ENCODE data around the gene LGALS3BP. TPM values are rescaled to one million over a fixed set of nuclear protein-coding genes. Genes with fewer than 3 reads are reported as not detected.

The LGALS3BP gene
- total RNA-seq, 1 experiment from 2014 or later: 507 TPM

GRCh38 chr17:78940258-78940657, 39.5 kb downstream of the LGALS3BP start:
- peaks cover 2% of the 10 kb centered on the region for H3K4me1 ChIP-seq (replicated peaks; ENCODE audit: insufficient read depth)
- H2AFZ ChIP-seq: no peak overlapping the region
- H3K36me3 ChIP-seq (ENCODE audit: low read depth): no peaks in the 10 kb centered on the region
- H3K4me2 ChIP-seq: no peak overlapping the region
- H3F3A ChIP-seq (ENCODE audit: insufficient read depth, low read depth): peaks cover under 1% of the 10 kb centered on the region; the same call in 1 of the 2 replicates
- no peak for TF ChIP-seq CTCF (conservative IDR thresholded peaks at IDR 0.05)
- TF ChIP-seq EZH2 (IDR thresholded peaks at IDR 0.05; ENCODE audit: low read depth): no peak
- H3K27ac ChIP-seq: no peak overlapping the region
- ChIA-PET CTCF (no interaction called here), POLR2A (ENCODE audit: unreplicated experiment) (no interaction called here)
- DNase-seq: no peak
- intact Hi-C loops (cut with micrococcal nuclease; ENCODE audit: unreplicated experiment): no loop called here
- H3K9me2 ChIP-seq (ENCODE audit: insufficient read depth): no peaks in the 10 kb centered on the region
- no peaks in the 10 kb centered on the region for H4K20me1 ChIP-seq (ENCODE audit: insufficient read depth)
- H3K9me3 ChIP-seq (ENCODE audit: insufficient read depth, low read depth): no peaks in the 10 kb centered on the region
- H3K27me3 ChIP-seq (ENCODE audit: insufficient read depth, low read depth): no peaks in the 10 kb centered on the region
- no peaks in the 10 kb centered on the region for H3K79me2 ChIP-seq (ENCODE audit: low read depth)
- no TSS peak for BruUV-seq (replicated peaks)
- no peak overlapping the region for H3K4me3 ChIP-seq

GRCh38 chr17:78939615-78940014, 40.1 kb downstream of the LGALS3BP start:
- BruUV-seq (replicated peaks): no TSS peak
- Histone ChIP-seq H3K4me2 (no peak overlapping the region), H3K79me2 (ENCODE audit: low read depth) (no peaks in the 10 kb centered on the region), H2AFZ (no peak overlapping the region), H3F3A (ENCODE audit: insufficient read depth, low read depth) (peaks cover 7% of the 10 kb centered on the region; the same call in 1 of the 2 replicates), H3K9me2 (ENCODE audit: insufficient read depth) (no peaks in the 10 kb centered on the region), H4K20me1 (ENCODE audit: insufficient read depth) (no peaks in the 10 kb centered on the region), H3K9me3 (ENCODE audit: insufficient read depth, low read depth) (no peaks in the 10 kb centered on the region), H3K4me3 (no peak overlapping the region), H3K4me1 (replicated peaks; ENCODE audit: insufficient read depth) (peaks cover 9% of the 10 kb centered on the region), H3K27me3 (ENCODE audit: insufficient read depth, low read depth) (no peaks in the 10 kb centered on the region), H3K36me3 (ENCODE audit: low read depth) (no peaks in the 10 kb centered on the region), H3K27ac (no peak overlapping the region)
- CTCF ChIA-PET: no interaction called here
- intact Hi-C loops (cut with micrococcal nuclease; ENCODE audit: unreplicated experiment): no loop called here
- no peak for DNase-seq
- POLR2A ChIA-PET (ENCODE audit: unreplicated experiment): no interaction called here
- TF ChIP-seq CTCF (conservative IDR thresholded peaks at IDR 0.05): no peak
- TF ChIP-seq EZH2 (IDR thresholded peaks at IDR 0.05; ENCODE audit: low read depth): no peak

- Histone ChIP-seq H3K9me2 (ENCODE audit: insufficient read depth) (no peaks in the 10 kb centered on the region), H3K27me3 (ENCODE audit: insufficient read depth, low read depth) (no peaks in the 10 kb centered on the region), H3K4me2 (no peak overlapping the region), H3K79me2 (ENCODE audit: low read depth) (no peaks in the 10 kb centered on the region), H3K36me3 (ENCODE audit: low read depth) (no peaks in the 10 kb centered on the region), H3K27ac (no peak overlapping the region), H4K20me1 (ENCODE audit: insufficient read depth) (no peaks in the 10 kb centered on the region), H3K4me3 (no peak overlapping the region), H3K4me1 (replicated peaks; ENCODE audit: insufficient read depth) (peaks cover 26% of the 10 kb centered on the region), H2AFZ (no peak overlapping the region), H3F3A (ENCODE audit: insufficient read depth, low read depth) (peaks cover 25% of the 10 kb centered on the region), H3K9me3 (ENCODE audit: insufficient read depth, low read depth) (no peaks in the 10 kb centered on the region)
- intact Hi-C loops (cut with micrococcal nuclease; ENCODE audit: unreplicated experiment): no loop called here
- POLR2A ChIA-PET (ENCODE audit: unreplicated experiment): interaction anchor here (0.6 kb wide), 1 partner anchor 22 kb away, joined by 4 read pairs; no protein-coding TSS in a partner anchor
- no TSS peak for BruUV-seq (replicated peaks)
- no peak for TF ChIP-seq EZH2 (IDR thresholded peaks at IDR 0.05; ENCODE audit: low read depth)
- TF ChIP-seq CTCF (conservative IDR thresholded peaks at IDR 0.05): no peak
- DNase-seq: no peak
- CTCF ChIA-PET: no interaction called here
Observed at GRCh38 chr17:78937561-78937960, 42.2 kb downstream of the LGALS3BP start.

All from PC-9 (cell line).